Heart left ventricle (tissue), 13 donors: ENCODE results near the gene TH.

Source experiments
- CTCF ChIP-seq, 12 donors: fragments of 200-600 bp; sonication (generic) in 4 of 12; IDR thresholded peaks; one replicate each; pipeline versions ENCODE4 v1.5.0 to v1.8.0; 2018 to 2022; ENCODE audit warnings: antibody characterized with exemption in 12 of 12, mild to moderate bottlenecking in 5 of 12
- POLR2A ChIP-seq, 2 donors: fragments of 450-650 bp; IDR thresholded peaks; one replicate each; pipeline ENCODE4 v1.6.1; 2017; ENCODE audit warnings: antibody characterized with exemption in 2 of 2, mild to moderate bottlenecking in 2 of 2, moderate library complexity in 2 of 2
- donor health status: ischemic (EF 13 %, LVEDD 7.1; RV severe dilation, severe dysfunction).
- donor health status: DM: no; HTN: yes; CAD: no.
- donor health status: DM: no; HTN: no; CAD: no.
- donor health status: ischemic (EF 25% LVEDD 6.9; RV normal size, moderate dysfunction).
- donor health status: ischemic (EF 25% LVEDD 5.7; RV mildly dilated, moderate dysfunction).
- donor health status: ischemic (EF 35%, LVEDD 5.7; RV mildly dilated, moderate dysfunction).
- donor health status: nonischemic (EF 11% LVEDD 7.7; RV severe dilation, severe dysfunction).
- donor health status: DM: yes; HTN: yes; CAD: no.
- donor health status: PGD.
- donor health status: ischemic (EF 29% LVEDD 5.4; RV normal size, mild dysfunction).
- donor health status: nonischemic (EF 23%, LVEDD 6.1; RV moderate dilation, normal function).

- TF ChIP-seq CTCF (IDR thresholded peaks at IDR 0.05) (no peak), POLR2A (IDR thresholded peaks at IDR 0.05) (no peak)
These were observed 6.0 kb downstream of the TH start for GRCh38 chr11:2165571-2165970.
